HepG2 (cell line): ENCODE results near the gene CARMIL1. TPM values are rescaled to one million over a fixed set of nuclear protein-coding genes. Genes with fewer than 3 reads are reported as not detected.
A peak's percentile ranks its signal among the peaks of the same experiment; 100 is the strongest.

Source experiments
- ATAC-seq: fragments of 200-7000 bp; cut with Tn5 transposase; 3 replicates; pipeline ENCODE4 v1.9.1; 2020; ENCODE audit warnings: mild to moderate bottlenecking, moderate library complexity
- BruUV-seq: library from RNA; stranded (reverse); fragments of 400-500 nt; replicated peaks from 2 replicates; lab custom pipeline; 2021; lab: Mats Ljungman, UMichigan
- CTCF ChIA-PET: fragments of 300-600 bp; formaldehyde crosslinking; extraction: SDS; loops from one replicate; lab custom pipeline; 2021; ENCODE audit warnings: low total read pairs, inconsistent platforms, low intra/inter-chr PET ratio; lab: Yijun Ruan, JAX
- POLR2A ChIA-PET: fragments of 350-600 bp; sonication (Branson Sonifier 250); formaldehyde crosslinking; loops from one replicate; lab custom pipeline; 2020; ENCODE audit warnings: antibody characterized with exemption, inconsistent platforms; lab: Yijun Ruan, JAX
- DNase-seq: peaks from one replicate; pipeline ENCODE4 v3.0.0-alpha.2; 2015; ENCODE audit warnings: low spot score
- FAIRE-seq: peaks from 3 replicates; lab custom pipeline; 2011; peaks lifted over from hg19 to GRCh38; lab: Jason Lieb, UNC
- H2AFZ ChIP-seq: one replicate; pipeline ENCODE4 v1.6.1; 2011; ENCODE audit warnings: low read length, inconsistent platforms
- H3K27ac ChIP-seq: fragments of 300-600 bp; 3 replicates; pipeline ENCODE4 v1.8.0; 2011; ENCODE audit warnings: mixed run types, mild to moderate bottlenecking, mixed read lengths, low read length, inconsistent platforms; ENCODE audit not compliant: insufficient read depth; ENCODE audit errors: extremely low read length
- H3K27me3 ChIP-seq, 2 experiments: fragments of 200-600 bp in 1 of 2; 2 replicates in 1 of 2; 3 replicates in 1 of 2; pipeline versions ENCODE4 v1.6.0 to v1.8.0; 2011; ENCODE audit warnings: low read length in 2 of 2, mild to moderate bottlenecking in 2 of 2, moderate library complexity in 2 of 2, inconsistent platforms in 1 of 2; ENCODE audit not compliant: insufficient read depth in 2 of 2, control insufficient read depth in 1 of 2
- H3K36me3 ChIP-seq, 2 experiments: fragments of 200-600 bp in 1 of 2; replicated peaks in 1 of 2; 2 replicates in 1 of 2; 3 replicates in 1 of 2; pipeline versions ENCODE4 v1.5.1 to v1.8.0; 2011; ENCODE audit warnings: low read length in 2 of 2, inconsistent platforms in 1 of 2; ENCODE audit not compliant: insufficient read depth in 2 of 2, control insufficient read depth in 1 of 2
- H3K4me1 ChIP-seq: 2 replicates; pipeline ENCODE4 v1.5.1; 2012; ENCODE audit warnings: low read length, inconsistent platforms; ENCODE audit not compliant: insufficient read depth
- H3K4me2 ChIP-seq: 2 replicates; pipeline ENCODE4 v1.6.0; 2011; ENCODE audit warnings: low read depth, low read length, inconsistent platforms
- H3K4me3 ChIP-seq, 3 experiments: fragments of 200-600 bp in 1 of 3; sonication (generic), shearing (Covaris generic) in 1 of 3; replicated peaks in 1 of 3; 2 replicates each; pipeline ENCODE4 v1.5.1; 2011 to 2016; ENCODE audit warnings: low read length in 3 of 3, inconsistent platforms in 2 of 3, low read depth in 2 of 3, mild to moderate bottlenecking in 2 of 3, control low read depth in 1 of 3, mixed read lengths in 1 of 3; ENCODE audit not compliant: insufficient read depth in 1 of 3
- H3K79me2 ChIP-seq: one replicate; pipeline ENCODE4 v1.6.1; 2011; ENCODE audit warnings: low read length, inconsistent platforms; ENCODE audit not compliant: insufficient read depth
- H3K9ac ChIP-seq: 2 replicates; pipeline ENCODE4 v1.6.0; 2011; ENCODE audit warnings: mild to moderate bottlenecking, low read depth, low read length, inconsistent platforms; ENCODE audit not compliant: insufficient read depth
- H3K9me3 ChIP-seq: 2 replicates; pipeline ENCODE4 v1.5.1; 2012; ENCODE audit warnings: mild to moderate bottlenecking, low read length
- H4K20me1 ChIP-seq: 2 replicates; pipeline ENCODE4 v1.6.0; 2011; ENCODE audit warnings: inconsistent platforms, mild to moderate bottlenecking, low read length, moderate library complexity; ENCODE audit not compliant: insufficient read depth
- ATF3 ChIP-seq: sonication (generic); formaldehyde crosslinking; IDR thresholded peaks from 2 replicates; pipeline ENCODE4 v1.4.0; 2020; ENCODE audit warnings: missing genetic modification reagents
- CEBPB ChIP-seq: IDR thresholded peaks from 2 replicates; pipeline ENCODE4 v1.6.1; 2011; ENCODE audit warnings: low read depth, low read length, improper control_type of control experiment, borderline replicate concordance
- CREB1 ChIP-seq, 2 experiments: fragments of 450-650 bp in 1 of 2; IDR thresholded peaks; 2 replicates each; pipeline ENCODE4 v1.6.1; 2016 to 2017; ENCODE audit warnings: control low read depth in 1 of 2, mild to moderate bottlenecking in 1 of 2, missing compliant biosample characterization in 1 of 2, missing genetic modification characterization in 1 of 2
- DNMT3B ChIP-seq: conservative IDR thresholded peaks from 2 replicates; pipeline ENCODE4 v1.6.1; 2016; ENCODE audit warnings: missing biosample characterization, control low read depth
- MAFF ChIP-seq: IDR thresholded peaks from 2 replicates; pipeline ENCODE4 v1.6.1; 2011; ENCODE audit warnings: low read depth, low read length, improper control_type of control experiment
- MIER3 ChIP-seq: IDR thresholded peaks from 2 replicates; pipeline ENCODE4 v1.6.1; 2016; ENCODE audit warnings: missing compliant biosample characterization, borderline replicate concordance
- RFX1 ChIP-seq: fragments of 450-650 bp; IDR thresholded peaks from 2 replicates; pipeline ENCODE4 v1.6.1; 2017
- ZGPAT ChIP-seq: IDR thresholded peaks from 2 replicates; pipeline ENCODE4 v1.6.1; 2016; ENCODE audit warnings: mild to moderate bottlenecking
- ZNF546 ChIP-seq: sonication (generic); formaldehyde crosslinking; conservative IDR thresholded peaks from 2 replicates; pipeline ENCODE4 v1.8.1; 2023; ENCODE audit warnings: mild to moderate bottlenecking, missing genetic modification reagents
- ZNF7 ChIP-seq: IDR thresholded peaks from 2 replicates; pipeline ENCODE4 v1.6.1; 2016; ENCODE audit warnings: missing biosample characterization, missing genetic modification reagents
- ZSCAN12 ChIP-seq: sonication (generic); formaldehyde crosslinking; IDR thresholded peaks from 2 replicates; pipeline ENCODE4 v1.9.0; 2021; ENCODE audit warnings: mild to moderate bottlenecking, missing genetic modification reagents
- WGBS: methylation state at CpG from one replicate; pipeline ENCODE4 v1.1.6; 2017; ENCODE audit warnings: low lambda C conversion rate; 5-methylcytosine and 5-hydroxymethylcytosine counted together
- in situ Hi-C: cut with HindIII; loops from 2 replicates; pipeline ENCODE4 v1.10.0; 2017; ENCODE audit warnings: low pct_unique_long_range_greater_than_20kb; ENCODE audit not compliant: extremely low pct_ligation_motif_present
- intact Hi-C: fragments of 100-400 bp; cut with micrococcal nuclease; formaldehyde crosslinking; loops from one replicate; pipeline ENCODE4 v1.10.0; 2022; ENCODE audit not compliant: unreplicated experiment
- polyA plus RNA-seq, 8 experiments: library from polyadenylated mRNA; depleted of rRNA in 3 of 8; stranded (reverse) in 7 of 8; unstranded in 1 of 8; fragments of >200 nt; fragmentation: Illumina TruSeq in 4 of 8; extraction: Trizol in 4 of 8; gene quantifications; 2 replicates each; pipeline versions ENCODE4 v1.2.1 to v1.2.3, GENCODE V29; 2011 to 2016; ENCODE audit warnings: low read depth in 4 of 8, missing spikeins in 1 of 8, mixed read lengths in 1 of 8; ENCODE audit not compliant: insufficient read depth in 1 of 8
- total RNA-seq, 5 experiments: library from RNA; depleted of rRNA; stranded (reverse); fragments of >200 nt; fragmentation: Illumina TruSeq; extraction: Trizol; gene quantifications; 2 replicates each; pipeline ENCODE4 v1.2.3, GENCODE V29; 2016; ENCODE audit warnings: low read depth in 1 of 5
- TF ChIP-seq, protein P1 (sequence below): IDR thresholded peaks from 2 replicates; pipeline ENCODE4 v1.6.1; 2018; ENCODE audit warnings: missing genetic modification reagents
- TF ChIP-seq, protein P2 (sequence below): IDR thresholded peaks from 2 replicates; pipeline ENCODE4 v1.6.1; 2012; ENCODE audit warnings: inconsistent platforms
- TF ChIP-seq, protein P3 (sequence below): sonication (generic); formaldehyde crosslinking; conservative IDR thresholded peaks from 2 replicates; pipeline ENCODE4 v1.8.0; 2022; ENCODE audit warnings: missing genetic modification reagents

Gene CARMIL1
- total and polyA plus RNA-seq, 2 of the 13 experiments (the other 11 are each of a cell fraction or from before 2014, with no cell fraction given), result 1.8 to 2.6 TPM

GRCh38 chr6:25336996-25337395, 57.8 kb downstream of the CARMIL1 start:
- no peaks in the 10 kb centered on the region for H3K4me1 ChIP-seq
- H2AFZ ChIP-seq, result no peak overlapping the region
- H3K27ac ChIP-seq, result no peak overlapping the region
- H4K20me1 ChIP-seq, result no peaks in the 10 kb centered on the region
- no peak overlapping the region for H3K4me2 ChIP-seq
- DNase-seq, result no peak
- CTCF ChIA-PET, result no interaction called here
- H3K9ac ChIP-seq, result no peak overlapping the region
- no peaks in the 10 kb centered on the region for H3K27me3 ChIP-seq
- FAIRE-seq, result no peak
- no peaks in the 10 kb centered on the region for H3K79me2 ChIP-seq
- in situ Hi-C loops, result no loop called here
- no peak for ATAC-seq
- intact Hi-C loops, result no loop called here
- POLR2A ChIA-PET, result no interaction called here
- H3K36me3 ChIP-seq, result no peaks in the 10 kb centered on the region
- no peak overlapping the region for H3K4me3 ChIP-seq
- WGBS, result 59% methylated on average over 2 of the region's 2 CpGs
- H3K9me3 ChIP-seq, result no peaks in the 10 kb centered on the region
- no TSS peak for BruUV-seq
- TF ChIP-seq CEBPB (0 out of 2 replicates have a peak, but pooled peaks have one; percentile 12), ZNF546 (CRISPR knock-in tag) (no peak)

DNA sequence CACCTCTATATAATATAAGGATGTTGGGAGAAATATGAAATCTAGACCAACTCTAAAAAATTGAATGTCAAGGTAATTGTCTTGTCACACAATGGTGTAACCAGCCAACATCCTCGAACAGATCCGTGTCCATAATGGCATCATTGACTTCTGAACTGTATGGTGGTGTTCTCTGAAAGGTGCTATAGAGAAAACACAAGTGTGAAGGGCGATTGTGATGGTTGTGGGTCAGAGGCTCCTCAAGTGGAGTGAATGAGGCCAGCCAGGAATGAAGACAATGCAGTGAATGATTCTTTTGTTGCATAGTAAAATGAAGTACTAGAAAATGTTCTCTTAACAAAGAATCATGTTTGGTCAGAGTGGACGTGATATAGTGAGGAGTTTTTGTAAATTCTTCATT, 58.3 kb downstream of the CARMIL1 start:
- in situ Hi-C loops, result no loop called here
- TF ChIP-seq, protein P1, sequence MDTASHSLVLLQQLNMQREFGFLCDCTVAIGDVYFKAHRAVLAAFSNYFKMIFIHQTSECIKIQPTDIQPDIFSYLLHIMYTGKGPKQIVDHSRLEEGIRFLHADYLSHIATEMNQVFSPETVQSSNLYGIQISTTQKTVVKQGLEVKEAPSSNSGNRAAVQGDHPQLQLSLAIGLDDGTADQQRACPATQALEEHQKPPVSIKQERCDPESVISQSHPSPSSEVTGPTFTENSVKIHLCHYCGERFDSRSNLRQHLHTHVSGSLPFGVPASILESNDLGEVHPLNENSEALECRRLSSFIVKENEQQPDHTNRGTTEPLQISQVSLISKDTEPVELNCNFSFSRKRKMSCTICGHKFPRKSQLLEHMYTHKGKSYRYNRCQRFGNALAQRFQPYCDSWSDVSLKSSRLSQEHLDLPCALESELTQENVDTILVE (CRISPR knock-in tag), result no peak
- TF ChIP-seq RFX1, result no peak
- no peak for TF ChIP-seq ATF3 (CRISPR knock-in tag)
- TF ChIP-seq, protein P2, sequence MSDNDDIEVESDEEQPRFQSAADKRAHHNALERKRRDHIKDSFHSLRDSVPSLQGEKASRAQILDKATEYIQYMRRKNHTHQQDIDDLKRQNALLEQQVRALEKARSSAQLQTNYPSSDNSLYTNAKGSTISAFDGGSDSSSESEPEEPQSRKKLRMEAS, result no peak
- TF ChIP-seq ZSCAN12 (CRISPR knock-in tag), result no peak
- TF ChIP-seq MAFF, result no peak
- TF ChIP-seq, protein P3, sequence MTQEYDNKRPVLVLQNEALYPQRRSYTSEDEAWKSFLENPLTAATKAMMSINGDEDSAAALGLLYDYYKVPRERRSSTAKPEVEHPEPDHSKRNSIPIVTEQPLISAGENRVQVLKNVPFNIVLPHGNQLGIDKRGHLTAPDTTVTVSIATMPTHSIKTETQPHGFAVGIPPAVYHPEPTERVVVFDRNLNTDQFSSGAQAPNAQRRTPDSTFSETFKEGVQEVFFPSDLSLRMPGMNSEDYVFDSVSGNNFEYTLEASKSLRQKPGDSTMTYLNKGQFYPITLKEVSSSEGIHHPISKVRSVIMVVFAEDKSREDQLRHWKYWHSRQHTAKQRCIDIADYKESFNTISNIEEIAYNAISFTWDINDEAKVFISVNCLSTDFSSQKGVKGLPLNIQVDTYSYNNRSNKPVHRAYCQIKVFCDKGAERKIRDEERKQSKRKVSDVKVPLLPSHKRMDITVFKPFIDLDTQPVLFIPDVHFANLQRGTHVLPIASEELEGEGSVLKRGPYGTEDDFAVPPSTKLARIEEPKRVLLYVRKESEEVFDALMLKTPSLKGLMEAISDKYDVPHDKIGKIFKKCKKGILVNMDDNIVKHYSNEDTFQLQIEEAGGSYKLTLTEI (CRISPR knock-in tag), result no peak
- no peak for TF ChIP-seq DNMT3B (CRISPR knock-in tag)
- TF ChIP-seq MIER3 (CRISPR knock-in tag), result no peak
- no peak for TF ChIP-seq ZGPAT (CRISPR knock-in tag)
- no peak for TF ChIP-seq CREB1 (IDR thresholded peaks at IDR 0.05)
- TF ChIP-seq CREB1 (CRISPR knock-in tag; IDR thresholded peaks at IDR 0.05), result no peak
- TF ChIP-seq ZNF7 (CRISPR knock-in tag), result no peak

More for the DNA sequence above, 58.3 kb downstream of the CARMIL1 start:
- Histone ChIP-seq H3K4me3 (no peak overlapping the region), H3K9ac (no peak overlapping the region), H4K20me1 (no peaks in the 10 kb centered on the region), H3K9me3 (no peaks in the 10 kb centered on the region), H3K79me2 (no peaks in the 10 kb centered on the region), H3K4me1 (no peaks in the 10 kb centered on the region), H3K36me3 (no peaks in the 10 kb centered on the region), H3K4me2 (no peak overlapping the region), H3K27me3 (no peaks in the 10 kb centered on the region), H3K27ac (no peak overlapping the region), H2AFZ (no peak overlapping the region)
- intact Hi-C loops, result no loop called here
- BruUV-seq, result no TSS peak
- ChIA-PET POLR2A (no interaction called here), CTCF (no interaction called here)
- DNase-seq (no peak), FAIRE-seq (no peak), ATAC-seq (no peak)
- WGBS, result 53% methylated on average over 4 of the region's 4 CpGs
